GM19395 (cell line): ENCODE data around the gene HES6.

Source experiments
- ATAC-seq: cut with Tn5 transposase; IDR thresholded peaks from one replicate; pipeline ENCODE4 v1.9.1; 2021; ENCODE audit warnings: mild to moderate bottlenecking, moderate library complexity; ENCODE audit not compliant: unreplicated experiment

Gene HES6

DNA sequence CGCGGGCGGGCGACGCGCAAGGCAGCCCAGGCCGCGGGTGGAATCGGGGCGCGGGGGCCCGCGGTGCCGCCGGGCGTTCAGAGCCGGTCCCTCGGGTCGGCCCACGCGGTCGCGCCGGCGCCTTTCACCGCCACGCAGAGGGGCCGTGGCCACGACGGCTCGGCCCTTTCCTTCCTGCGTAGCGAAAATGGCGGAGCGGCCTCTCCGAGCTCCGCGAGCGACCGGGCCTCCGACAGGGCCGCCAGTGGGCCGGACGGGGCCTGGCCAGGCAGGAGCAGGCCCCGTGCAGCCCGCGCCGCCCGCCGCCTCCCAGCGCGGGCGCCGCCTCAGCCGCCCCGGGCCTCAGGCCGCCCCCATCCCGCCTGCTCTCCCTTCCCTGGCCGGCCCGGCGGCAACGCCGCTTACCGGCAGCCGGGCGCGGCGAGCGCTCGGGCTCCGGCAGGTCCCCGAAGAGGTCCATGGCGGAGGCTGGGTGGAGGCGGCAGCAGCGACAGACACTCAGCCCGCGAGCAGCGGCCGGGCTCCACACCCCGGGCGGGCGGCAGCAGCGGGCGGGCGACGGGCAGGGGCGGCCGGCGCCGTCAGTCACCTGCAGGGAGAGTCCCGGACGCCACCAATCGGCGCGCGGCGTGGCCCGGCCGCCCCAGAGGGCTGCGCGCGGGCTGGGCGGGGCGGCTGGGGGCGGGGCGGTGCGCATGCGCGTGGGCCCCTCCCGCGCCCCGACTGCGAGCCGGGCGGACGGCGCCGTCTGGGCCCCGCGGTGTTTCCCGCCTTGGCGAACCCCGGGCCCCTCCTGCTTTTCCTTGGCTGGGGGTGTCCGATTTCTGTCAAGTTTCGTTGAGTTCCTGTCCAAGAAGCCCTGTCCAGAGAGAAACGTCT lies 36.5 kb downstream of the HES6 start, which contains the start of gene ILKAP:
Gene ILKAP, minus strand, starts transcription at position 602 of the 879 bp plus-strand sequence. Its CDS starts 142 bp downstream, at position 460.
- ATAC-seq = peak; percentile 93

DNA sequence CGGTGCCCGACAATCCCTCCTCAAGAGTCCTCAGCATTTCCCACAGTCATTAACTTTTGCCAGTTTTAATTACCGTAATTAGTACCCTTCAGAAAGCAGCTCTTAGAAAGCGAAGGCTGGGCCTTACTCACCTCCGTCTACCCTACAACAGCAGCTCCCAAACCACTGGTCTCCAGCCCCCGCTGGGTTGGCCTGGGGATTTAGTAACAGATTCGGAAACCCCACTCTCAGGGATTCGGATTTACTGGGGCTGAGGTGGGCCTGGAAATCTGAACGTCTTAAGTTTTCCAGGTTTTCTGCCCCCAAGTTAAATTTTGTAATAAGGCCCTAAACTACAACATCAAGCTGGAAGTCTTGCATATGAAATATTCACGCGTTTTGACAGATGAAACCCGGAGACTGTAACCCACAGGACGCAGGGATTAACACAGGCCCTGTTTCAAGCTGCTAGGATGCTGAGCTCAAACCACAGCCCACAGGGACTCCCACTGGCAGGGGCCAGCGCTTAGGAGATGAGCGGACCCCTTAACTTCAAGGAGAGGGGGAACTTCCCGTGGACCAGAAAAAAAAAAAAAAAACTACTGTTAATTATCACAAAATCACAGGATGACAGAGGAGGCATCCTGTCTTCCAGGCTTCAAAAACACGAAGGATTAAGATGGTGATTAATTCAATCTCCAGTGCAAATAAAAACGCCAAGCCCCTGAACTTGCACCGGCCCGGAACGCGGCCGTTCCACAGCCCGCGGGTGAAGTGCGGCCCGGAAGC lies 37.3 kb downstream of the HES6 start:
- ATAC-seq = no peak

DNA sequence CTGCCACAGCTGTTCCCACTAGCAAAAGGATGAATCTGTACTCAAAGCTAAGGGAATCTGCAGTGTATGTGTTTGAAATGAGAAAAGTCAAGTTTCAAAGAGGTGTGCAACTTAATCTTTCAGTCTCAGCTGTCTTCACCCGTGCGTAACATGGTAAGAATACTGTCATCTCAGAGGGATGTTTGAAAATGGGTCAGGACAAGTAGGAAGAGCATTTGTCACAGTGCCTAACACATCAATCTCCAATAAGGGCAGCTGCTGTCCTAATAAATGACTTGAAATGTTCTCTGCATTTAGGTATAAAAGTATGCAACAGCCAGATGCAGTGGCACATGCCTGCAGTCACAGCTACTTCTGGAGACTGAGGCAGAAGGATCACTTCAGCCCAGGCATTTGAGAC lies 49.4 kb downstream of the HES6 start:
- ATAC-seq = no peak
